Inflammatory macrophage (primary cell): ENCODE measurements around the gene H2BW2.
"Not testable (repeated sequence)": the region's sequence is repeated elsewhere in the genome, so short reads cannot be mapped to it uniquely, and the experiment has no call there.

Experiments used
- DNase-seq, 2 donors: peaks; one replicate each; pipeline ENCODE4 v3.0.0-alpha.2; 2020 to 2022
- total RNA-seq, 18 experiments: gene quantifications; one replicate each; lab custom pipeline; 2026; ENCODE audit warnings: mixed read lengths in 6 of 18, inconsistent platforms in 2 of 18; lab: John Stamatoyannopoulos, UW

H2BW2 gene
- 0 to 0.10 (median 0) reads per million in 18 experiments for total RNA-seq

DNA sequence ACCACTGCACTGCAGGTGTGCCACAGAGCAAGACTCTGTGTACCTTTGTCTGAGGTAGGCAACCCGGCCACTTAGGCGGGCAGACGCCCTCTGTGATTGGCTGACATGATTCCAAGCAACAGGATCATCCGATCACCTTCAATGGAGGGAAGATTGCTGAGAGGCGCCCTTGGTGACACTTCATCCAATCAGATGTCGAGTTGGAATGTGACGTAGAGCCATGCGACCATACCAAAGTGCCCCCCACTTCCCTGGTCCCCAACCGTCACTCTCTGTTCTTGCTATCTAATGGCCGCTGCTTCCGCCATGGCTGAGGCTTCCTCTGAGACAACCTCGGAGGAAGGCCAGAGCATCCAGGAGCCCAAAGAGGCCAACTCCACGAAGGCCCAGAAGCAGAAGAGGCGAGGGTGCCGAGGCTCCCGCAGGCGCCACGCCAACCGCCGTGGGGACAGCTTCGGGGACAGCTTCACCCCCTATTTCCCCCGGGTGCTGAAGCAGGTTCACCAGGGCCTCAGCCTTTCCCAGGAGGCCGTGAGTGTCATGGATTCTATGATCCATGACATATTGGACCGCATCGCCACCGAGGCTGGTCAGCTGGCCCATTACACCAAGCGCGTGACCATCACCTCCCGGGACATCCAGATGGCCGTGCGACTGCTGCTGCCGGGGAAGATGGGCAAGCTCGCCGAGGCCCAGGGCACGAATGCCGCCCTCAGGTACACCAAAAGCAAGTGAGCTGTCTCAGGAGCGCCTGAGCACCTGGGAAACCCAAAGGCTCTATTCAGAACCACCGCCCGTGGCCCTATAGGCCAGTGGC lies at the start of gene H2BW2:
H2BW2 (plus strand) TSS at position 268 of the 817 bp plus-strand sequence; CDS start at position 307, 39 bp downstream.
- DNase-seq, result no peak

DNA sequence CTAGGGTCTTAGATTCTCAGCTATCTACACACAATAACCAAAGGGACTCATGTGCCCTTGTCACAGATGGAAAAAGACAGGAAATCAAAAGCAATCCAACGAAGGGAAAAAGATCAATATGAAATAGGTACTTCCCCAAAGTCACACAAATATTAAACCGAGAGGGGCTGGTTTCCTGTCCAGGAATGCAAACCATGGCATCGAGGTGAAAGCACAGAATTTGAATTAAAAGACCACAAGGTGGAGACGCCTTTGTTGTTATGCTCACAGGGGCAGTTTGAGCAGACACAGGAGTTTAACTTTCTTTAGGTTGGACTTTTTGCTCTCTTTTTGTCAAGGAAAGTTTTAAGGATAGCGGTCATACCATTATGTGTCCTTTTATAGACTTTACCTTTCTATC lies 40.5 kb upstream of the H2BW2 start:
- no peak for DNase-seq

DNA sequence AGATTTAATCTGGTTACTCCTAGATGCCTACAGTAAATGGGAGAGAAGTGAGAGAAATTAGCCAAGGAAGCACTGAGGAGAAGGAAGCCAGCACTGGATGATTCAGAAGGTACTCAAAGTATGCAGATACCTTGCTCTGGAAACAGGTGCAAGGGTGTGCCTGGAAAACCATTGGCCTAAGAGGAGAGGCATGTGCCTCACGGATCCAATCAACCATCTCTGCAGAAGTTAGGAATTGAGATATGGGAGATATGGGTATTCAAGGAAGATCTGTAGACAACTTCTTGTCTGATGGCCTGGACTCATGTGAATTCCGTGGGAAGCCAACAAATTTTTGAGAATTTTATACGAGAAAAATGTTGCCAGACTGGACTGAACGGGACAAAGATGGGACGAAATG lies 30.9 kb upstream of the H2BW2 start:
- DNase-seq, result no peak

DNA sequence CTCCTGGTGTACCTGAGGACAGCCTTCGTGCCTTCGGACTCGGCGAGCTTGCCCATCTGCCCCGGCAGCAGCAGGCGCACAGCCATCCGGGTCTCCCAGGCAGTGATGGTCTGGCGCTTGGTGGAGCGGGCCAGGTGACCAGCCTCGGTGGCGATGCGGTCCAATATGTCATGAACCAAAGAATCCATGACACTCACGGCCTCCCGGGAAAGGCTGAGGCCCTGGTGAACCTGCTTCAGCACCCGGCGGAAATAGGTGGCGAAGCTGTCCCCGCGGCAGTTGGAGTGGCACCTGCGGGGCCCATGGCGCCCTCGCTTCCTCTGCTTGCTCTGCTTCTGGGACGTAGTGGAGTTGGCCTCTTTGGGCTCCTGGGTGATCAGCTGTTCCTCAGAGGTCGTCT lies 26.6 kb upstream of the H2BW2 start:
- no peak for DNase-seq

DNA sequence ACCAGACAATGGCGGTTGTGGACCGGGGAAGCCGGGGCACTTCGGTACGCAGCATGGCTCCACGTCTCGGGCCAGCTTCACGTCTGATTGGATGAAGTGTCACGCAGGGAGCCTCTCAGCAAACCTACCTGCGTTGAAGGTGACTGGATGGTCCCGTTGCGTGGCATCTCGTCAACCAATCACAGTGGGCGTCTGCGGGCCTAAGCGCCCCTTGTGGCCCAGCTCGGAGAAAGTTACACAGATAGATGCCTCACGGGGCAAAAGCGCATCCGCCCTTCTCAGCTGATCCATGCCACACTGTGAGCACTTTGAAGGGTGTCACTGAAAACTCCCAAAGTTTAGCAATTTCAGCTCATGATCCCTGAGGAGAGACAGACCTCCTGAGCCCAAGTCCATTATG lies 26.1 kb upstream of the H2BW2 start, which contains the start of gene H2BW1:
H2BW1 (minus strand) TSS at position 103 of the 400 bp plus-strand sequence. CDS start 132 bp downstream, outside the sequence.
- DNase-seq, result no peak

DNA sequence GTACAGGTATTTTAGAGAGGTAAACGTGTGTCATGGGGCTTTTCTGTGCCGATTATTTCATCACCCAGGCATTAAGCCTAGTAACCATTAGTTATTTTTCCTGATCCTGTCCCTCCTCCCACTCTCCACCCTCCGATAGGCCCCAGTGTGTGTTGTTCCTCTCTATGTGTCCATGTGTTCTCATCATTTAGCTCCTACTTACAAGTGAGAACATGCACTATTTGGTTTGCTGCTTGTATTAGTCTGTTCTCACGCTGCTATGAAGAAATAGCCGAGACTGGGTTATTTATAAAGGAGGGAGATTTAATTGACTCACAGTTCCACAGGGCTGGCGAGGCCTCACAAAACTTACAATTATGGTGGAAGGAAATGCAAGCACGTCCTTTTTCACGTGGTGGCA lies 24.2 kb upstream of the H2BW2 start:
- DNase-seq, result not testable (repeated sequence)

DNA sequence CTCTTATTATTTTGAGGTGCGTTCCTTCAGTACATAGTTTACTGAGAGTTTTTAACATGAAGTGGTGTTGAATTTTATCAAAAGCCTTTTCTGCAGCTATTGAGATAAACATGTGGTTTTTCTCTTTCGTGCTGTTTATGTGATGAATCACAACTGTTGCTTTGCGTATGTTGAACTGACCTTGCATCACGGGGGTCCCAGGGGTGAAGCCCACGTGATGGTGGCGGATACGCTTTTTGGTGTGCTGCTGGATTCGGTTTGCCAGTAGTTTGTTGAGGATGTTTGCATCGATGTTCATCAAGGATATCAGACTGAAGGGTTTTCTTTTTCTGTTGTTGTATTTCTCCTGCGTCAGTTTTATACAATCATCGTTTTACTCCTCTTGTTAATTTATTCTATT lies 21.6 kb upstream of the H2BW2 start:
- no peak for DNase-seq

DNA sequence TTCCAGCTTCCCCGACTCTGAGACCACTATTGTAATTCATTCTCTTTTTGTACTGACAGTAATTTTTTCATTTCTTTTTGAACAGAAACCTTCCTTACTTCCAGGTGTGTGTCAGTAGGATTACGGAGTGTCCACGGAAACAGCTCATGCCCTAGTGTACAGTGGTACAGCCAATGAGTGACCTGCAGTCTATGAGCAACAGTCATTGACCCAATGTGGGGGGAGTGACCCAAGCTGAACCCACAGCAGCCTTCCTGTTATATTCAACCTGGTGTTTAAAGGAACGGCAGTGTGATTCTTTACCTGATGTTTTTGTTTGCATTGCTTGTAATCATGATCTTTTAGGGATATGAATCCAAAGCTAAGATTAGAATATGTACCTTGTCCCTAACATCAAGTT lies 1.2 kb downstream of the H2BW2 start:
- no peak for DNase-seq

DNA sequence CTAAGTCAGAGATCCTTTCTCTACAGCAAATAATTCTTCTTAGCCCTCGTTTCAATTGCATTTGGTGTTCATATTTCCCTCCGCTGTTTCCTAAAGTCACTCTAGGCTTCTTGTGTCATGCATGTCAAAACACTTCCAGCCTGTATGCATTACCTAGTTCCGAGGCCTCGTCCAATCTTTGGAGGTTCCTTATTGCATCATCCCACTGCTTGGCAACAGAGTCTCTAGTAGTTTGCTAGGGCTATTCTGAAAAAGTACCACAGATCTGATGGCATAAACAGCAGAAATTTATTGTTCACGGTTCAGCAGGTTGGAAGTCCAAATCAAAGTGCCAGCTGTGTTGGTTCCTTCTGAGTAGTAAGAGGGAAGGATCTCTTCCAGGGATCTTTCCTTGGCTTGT lies 5.9 kb downstream of the H2BW2 start:
- DNase-seq, result no peak

DNA sequence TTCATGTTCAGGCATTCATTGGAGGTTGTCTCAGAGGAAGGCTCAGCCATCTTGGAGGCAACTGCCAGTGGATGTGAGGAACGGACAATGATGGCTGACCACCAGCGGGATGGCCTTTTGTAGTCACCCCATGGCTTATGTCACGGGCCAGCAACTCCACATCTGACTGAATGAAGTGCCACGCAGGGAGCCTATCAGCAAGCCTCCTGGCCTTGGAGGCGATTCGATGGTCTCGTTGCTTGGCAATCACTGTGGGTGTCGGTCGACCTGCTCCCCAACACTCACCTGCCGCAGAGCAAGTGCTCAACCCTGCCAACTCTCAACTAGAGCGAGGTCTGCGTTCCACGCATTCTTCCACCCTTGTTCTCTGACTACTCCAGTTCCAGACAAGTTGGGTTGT lies 7.4 kb downstream of the H2BW2 start:
- DNase-seq, result no peak

DNA sequence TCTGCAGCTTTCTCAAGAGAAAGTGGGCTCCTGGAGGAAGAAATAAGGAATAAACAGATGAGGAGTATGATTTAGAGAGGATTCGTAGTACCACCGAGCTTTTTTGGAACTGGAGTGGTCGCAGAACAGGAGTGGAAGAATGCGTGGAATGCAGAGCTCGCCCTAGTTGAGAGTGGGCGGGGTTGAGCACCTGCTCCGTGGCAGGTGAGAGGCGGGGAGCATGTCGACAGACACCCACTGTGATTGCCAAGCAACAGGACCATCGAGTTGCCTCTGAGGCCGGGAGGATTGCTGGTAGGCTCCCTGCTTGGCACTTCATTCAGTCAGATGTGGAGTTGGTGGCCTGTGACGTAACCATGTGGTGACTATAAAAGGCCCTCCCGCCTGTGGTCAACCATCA lies 15.2 kb downstream of the H2BW2 start:
- DNase-seq, result not testable (repeated sequence)

DNA sequence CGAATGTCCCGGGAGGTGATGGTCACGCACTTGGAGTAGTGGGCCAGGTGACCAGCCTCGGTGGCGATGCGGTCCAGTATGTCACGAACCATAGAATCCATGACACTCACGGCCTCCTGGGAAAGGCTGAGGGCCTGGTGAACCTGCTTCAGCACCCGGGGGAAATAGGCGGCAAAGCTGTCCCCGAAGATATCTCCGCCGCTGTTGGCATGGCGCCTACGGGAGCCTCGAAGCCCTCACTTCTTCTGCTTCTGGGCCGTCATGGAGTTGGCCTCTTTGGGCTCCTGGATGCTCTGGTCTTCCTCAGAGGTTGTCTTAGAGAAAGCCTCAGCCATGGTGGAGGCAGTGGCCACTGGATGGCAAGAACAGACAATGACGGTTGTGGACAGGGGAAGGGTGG lies 22.9 kb downstream of the H2BW2 start:
- DNase-seq, result not testable (repeated sequence)

DNA sequence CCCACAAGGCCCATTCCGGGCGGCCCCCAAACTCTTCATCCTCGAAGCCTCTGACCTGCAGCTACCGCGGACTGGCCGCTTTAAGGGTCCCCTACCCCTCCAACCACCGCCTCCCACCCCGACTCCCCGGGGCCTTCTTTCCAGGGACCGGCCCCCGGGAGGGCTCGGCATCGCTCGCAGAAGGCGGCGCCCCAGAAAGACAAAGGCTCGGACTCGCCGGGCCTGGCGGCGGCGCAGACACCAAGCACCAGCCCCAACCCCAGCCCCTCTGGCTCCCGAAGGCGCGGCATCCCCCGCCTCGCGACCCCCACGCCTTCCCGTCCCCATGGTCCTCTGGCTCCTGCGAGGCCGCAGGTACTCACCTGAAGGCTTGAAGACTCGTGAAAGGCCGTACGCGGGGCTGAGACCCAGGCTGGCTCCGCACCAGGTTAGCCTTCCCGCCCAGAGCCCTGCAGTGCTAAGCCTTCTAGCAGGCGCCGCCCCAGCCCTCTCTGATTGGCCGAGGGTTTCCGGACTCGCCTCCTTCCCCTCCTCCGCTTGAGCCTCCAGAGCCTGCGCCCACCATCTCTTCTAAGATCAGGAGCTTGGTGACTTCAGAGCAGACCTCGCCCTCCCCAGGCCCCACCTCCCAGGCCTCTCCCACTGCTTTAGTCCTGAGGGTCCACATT lies 36.2 kb downstream of the H2BW2 start, which contains the start of gene TMSB15C:
TMSB15C (minus strand) TSS at position 459 of the 668 bp plus-strand sequence.
- DNase-seq, result not testable (repeated sequence)

DNA sequence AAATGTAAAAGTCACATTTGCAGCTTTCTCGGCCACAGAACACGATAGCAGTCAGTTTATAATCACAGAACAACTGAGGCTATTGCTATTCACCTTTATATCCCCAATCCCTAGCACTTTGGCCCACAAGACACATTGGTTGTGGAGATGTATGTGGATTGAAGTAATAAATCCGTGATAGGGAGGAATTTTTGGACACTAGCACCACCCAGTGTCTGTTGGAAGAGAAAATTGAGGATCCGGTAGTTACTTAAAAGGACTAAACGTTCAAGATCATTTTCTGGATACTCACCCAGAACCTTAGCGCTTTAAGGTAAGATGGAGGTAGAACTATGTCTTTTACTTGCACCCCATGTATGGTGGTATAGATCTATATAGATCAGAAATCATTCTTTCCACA lies 38.1 kb downstream of the H2BW2 start:
- DNase-seq, result not testable (repeated sequence)

DNA sequence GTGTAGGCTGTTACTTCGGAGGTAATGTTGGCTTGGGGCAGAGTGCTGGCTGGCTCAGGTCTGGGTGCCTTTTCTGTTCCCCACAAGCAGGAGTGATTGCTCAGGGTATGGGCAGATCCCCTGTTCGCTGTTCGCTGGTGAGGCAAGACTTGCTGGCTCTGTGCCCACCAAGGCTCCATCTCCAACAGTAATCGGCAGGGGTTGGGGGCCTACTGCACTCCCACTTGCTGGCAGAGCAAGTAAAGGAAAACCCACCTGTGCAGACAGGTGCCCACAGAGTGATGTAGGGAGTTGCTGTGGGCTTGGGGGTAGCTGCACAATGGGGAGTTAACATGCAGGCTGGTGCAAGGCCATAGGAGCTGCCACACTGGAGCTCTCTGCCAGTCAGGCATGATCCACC lies 44.3 kb downstream of the H2BW2 start:
- no peak for DNase-seq

DNA sequence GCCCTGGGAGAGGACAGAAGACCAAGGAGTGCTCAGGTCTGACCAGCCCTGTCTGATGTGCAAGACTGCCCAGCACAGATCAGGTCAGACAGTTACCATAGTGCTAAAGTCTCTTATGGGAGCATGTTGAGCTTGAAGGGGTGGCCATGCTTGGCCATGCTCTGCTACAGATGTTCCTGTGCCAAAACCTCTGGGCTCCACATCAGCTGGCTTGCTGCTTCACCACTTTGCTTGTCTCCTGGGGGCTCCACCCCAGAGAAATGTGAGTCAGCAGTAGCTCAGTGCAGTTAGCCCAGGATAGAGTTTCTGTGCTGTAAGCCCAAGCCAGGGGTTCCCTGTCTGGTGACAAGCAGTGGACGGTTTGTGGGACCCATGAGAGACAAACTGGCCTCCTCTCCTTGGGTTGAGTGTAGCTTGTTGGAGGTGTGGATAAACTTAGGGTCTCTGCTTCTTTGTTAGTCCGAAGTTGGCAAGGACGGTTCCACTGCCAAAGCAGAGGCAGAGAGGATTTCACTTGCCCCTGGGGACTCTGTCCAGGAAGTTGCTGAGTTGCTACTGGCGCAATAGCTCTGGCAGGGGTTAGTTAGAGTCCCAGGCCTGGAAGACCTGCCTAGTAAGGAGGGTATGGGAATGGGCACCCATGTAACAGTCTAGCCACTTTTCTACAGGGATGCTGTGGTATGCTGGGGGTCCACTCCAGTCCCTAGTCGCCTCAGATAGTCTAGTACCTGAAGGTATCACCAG lies 45.0 kb downstream of the H2BW2 start:
- DNase-seq, result no peak

DNA sequence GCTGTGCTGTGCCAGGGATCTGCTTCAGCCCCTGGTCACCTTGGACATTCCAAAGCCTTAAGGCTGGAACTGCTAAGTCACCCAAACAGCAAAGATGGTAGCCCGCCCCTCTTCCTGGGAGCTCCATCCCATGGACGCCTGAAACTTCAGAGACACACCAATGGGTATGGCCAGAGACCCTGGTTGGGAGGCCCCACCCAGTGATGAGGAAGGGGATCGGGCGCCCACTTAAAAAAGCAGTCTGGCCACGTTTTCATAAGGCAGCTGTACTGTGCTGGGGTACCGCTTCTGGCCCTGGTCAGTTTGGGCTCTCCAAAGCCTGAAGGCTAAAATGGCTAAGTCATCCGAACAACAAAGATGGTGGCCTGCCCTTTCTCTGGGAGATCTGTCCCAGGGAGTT lies 45.7 kb downstream of the H2BW2 start:
- no peak for DNase-seq

DNA sequence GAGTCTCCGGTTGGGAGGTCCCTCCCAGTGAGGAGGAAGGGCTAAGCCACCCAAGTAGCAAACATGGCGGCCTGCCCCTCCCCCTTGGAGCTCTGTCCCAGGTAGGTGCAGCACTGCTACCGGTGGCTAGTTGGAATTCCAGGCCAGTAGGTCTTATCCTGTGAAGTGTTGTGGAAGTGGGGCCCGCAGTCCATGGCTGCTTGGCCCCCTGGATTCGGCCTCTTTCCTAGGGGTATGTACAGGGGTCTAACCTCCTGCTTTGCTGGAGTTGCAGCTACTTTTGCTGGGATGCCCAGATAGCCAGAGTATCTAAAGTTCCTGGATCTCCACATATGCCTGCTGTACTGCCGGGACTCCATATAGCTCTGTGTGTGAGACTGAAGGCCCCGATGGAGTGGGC lies 46.2 kb downstream of the H2BW2 start:
- no peak for DNase-seq
